Effector memory CD8-positive, alpha-beta T cell (primary cell): ENCODE measurements around the gene MED13L.
"Not testable (repeated sequence)": the region's sequence is repeated elsewhere in the genome, so short reads cannot be mapped to it uniquely, and the experiment has no call there.

Experiments used
- ATAC-seq: fragments of 150-1000 bp; cut with Tn5 transposase; replicated peaks from 2 replicates; pipeline ENCODE4 v1.10.0; 2021; ENCODE audit warnings: mild to moderate bottlenecking, moderate library complexity
- DNase-seq, 3 experiments: peaks; one replicate each; pipeline ENCODE4 v3.0.0; 2021
- H3K27ac Mint-ChIP-seq, 2 donors: one replicate each; pipeline ENCODE4 v1.8.0; 2022; ENCODE audit warnings: mild to moderate bottlenecking in 2 of 2, mixed read lengths in 2 of 2, moderate library complexity in 2 of 2
- H3K27me3 Mint-ChIP-seq, 2 donors: one replicate each; pipeline ENCODE4 v1.8.0; 2022; ENCODE audit warnings: mixed read lengths in 2 of 2
- H3K36me3 Mint-ChIP-seq: one replicate; pipeline ENCODE4 v1.8.0; 2022; ENCODE audit warnings: mild to moderate bottlenecking, moderate library complexity, mixed read lengths; ENCODE audit not compliant: insufficient read depth
- H3K4me1 Mint-ChIP-seq, 2 donors: one replicate each; pipeline ENCODE4 v1.8.0; 2022; ENCODE audit warnings: low read depth in 2 of 2, mixed read lengths in 2 of 2
- H3K4me3 Mint-ChIP-seq, 2 donors: one replicate each; pipeline ENCODE4 v1.8.0; 2022; ENCODE audit warnings: mild to moderate bottlenecking in 2 of 2, mixed read lengths in 2 of 2, moderate library complexity in 2 of 2
- H3K9me3 Mint-ChIP-seq, 2 donors: one replicate each; pipeline ENCODE4 v1.8.0; 2022; ENCODE audit warnings: mixed read lengths in 2 of 2

Gene MED13L

DNA sequence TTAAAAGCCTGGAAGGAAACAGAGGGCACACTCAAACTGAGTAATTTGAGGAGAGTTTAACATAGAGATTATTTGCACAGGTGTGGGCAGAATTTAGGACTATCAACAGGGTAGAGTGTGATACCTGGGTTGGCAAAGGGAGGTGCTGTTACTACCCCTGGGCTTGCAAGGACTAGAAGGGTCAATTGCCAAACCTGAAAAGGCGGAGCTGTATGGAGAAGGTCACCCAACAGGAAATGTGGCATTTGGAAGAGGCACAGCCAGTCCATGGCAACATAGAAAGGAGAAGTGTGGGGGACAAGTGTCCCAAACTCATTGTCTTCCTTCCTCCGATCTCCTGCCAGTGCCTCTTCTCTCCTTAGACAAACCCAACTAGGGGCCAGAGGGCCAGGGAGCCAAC lies 21.6 kb upstream of the MED13L start:
- no peak overlapping the region for H3K27ac Mint-ChIP-seq

DNA sequence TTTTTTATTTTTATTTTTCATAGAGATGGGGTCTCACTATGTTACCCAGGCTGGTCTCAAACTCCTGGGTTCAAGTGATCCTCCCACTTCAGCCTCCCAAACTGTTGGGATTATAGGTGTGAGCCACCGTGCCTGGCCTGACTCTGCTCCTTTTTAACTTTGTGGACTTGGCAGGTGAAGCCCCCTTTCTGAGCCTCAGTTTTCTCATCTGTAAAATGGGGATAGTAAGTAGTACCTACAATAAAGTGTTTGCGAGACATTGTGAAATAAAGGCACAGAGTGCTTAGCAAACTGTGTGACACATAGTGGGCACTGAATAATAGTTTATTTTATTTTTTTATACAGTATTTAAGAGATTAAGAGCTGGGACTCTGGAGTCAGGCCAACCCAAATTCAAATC lies 21.1 kb upstream of the MED13L start:
- Mint-ChIP-seq H3K4me3 (no peak overlapping the region), H3K27ac (no peak overlapping the region), H3K4me1 (no peaks in the 10 kb centered on the region), H3K27me3 (peaks cover 25 to 26% of the 10 kb centered on the region in 2 donors), H3K36me3 (no peaks in the 10 kb centered on the region), H3K9me3 (no peaks in the 10 kb centered on the region)
- no peak for ATAC-seq
- DNase-seq = no peak

More for the DNA sequence above, 21.6 kb upstream of the MED13L start:
- no peak for DNase-seq
- Mint-ChIP-seq H3K27me3 (peaks cover 25 to 26% of the 10 kb centered on the region in 2 donors), H3K4me1 (no peaks in the 10 kb centered on the region), H3K36me3 (no peaks in the 10 kb centered on the region), H3K4me3 (no peak overlapping the region), H3K9me3 (no peaks in the 10 kb centered on the region)
- no peak for ATAC-seq

DNA sequence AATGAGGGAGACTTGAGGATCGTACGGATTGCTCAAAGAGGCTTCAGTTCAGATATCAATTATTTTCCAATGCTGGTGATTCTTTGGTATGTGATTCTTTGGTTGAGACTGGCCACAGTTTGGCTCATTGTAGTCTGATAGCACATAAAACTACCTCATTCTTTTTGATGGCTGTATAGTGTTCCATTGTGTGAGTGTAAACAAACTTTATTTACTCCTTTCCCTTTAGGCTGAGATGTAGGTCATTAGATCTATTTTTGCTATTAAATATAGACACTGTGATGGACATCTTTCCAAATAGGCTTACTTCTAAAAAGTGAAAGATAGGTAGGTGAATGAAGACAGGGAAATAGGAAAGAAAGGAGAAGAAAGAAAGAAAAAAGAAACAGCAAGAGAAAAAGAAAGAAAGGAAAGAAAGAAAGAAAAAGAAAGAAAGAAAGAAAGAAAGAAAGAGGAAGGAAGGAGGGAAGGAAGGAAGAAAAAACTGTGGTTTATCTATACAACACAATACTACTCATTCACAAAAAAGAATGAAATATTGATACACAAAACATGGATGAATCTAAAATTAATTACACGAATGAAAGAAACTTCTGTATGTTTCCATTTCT lies 19.8 kb upstream of the MED13L start:
- DNase-seq (no peak), ATAC-seq (no peak)
- Mint-ChIP-seq H3K27me3 (peaks cover 25 to 26% of the 10 kb centered on the region in 2 donors), H3K27ac (no peak overlapping the region), H3K4me3 (no peak overlapping the region), H3K36me3 (no peaks in the 10 kb centered on the region), H3K9me3 (no peaks in the 10 kb centered on the region), H3K4me1 (no peaks in the 10 kb centered on the region)

DNA sequence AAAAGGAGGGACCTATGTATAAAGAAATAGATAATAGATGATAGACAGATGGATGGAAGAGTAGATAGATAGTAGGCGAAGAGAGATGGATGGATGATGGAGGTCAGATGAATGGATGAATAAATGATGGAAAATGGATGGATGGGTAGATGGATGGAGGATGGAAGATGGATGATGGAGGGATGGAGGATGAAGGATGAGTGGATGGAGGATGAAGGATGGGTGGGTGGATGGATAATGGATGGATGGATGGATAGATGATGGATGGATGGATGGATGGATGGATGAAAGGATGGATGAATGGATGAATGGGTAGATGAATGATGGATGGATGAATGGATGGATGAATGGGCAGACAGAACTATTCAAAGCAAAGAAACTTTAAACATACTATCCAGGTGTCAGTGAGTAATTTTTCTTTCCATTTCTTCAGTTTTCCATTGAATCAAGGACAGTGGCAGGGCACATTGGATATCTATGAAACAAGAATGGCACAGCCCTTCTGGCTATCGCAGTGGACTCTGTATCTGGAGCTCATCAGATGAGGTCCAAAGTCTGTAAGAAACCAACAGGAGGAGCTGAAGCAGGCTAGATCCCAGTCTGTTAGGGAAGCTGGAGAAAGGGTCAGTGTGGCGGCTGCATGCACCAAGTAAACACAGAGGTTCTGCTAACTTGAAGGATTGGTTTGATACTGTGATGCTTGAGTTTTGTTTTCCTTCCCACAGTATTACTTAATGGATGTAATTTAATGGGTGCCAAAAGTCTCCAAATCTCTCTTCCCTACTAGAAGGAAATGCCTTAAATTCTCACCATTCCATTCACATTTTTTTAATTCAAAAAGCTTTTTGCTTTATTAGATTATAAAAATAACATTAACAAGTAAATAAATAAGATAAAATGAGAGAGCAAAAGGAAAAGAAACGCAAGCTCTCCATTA lies 18.1 kb upstream of the MED13L start:
- Mint-ChIP-seq H3K9me3 (no peaks in the 10 kb centered on the region), H3K27me3 (peaks cover 31 to 34% of the 10 kb centered on the region in 2 donors), H3K4me3 (no peak overlapping the region), H3K4me1 (no peaks in the 10 kb centered on the region), H3K27ac (no peak overlapping the region), H3K36me3 (no peaks in the 10 kb centered on the region)
- DNase-seq = no peak
- ATAC-seq = no peak

DNA sequence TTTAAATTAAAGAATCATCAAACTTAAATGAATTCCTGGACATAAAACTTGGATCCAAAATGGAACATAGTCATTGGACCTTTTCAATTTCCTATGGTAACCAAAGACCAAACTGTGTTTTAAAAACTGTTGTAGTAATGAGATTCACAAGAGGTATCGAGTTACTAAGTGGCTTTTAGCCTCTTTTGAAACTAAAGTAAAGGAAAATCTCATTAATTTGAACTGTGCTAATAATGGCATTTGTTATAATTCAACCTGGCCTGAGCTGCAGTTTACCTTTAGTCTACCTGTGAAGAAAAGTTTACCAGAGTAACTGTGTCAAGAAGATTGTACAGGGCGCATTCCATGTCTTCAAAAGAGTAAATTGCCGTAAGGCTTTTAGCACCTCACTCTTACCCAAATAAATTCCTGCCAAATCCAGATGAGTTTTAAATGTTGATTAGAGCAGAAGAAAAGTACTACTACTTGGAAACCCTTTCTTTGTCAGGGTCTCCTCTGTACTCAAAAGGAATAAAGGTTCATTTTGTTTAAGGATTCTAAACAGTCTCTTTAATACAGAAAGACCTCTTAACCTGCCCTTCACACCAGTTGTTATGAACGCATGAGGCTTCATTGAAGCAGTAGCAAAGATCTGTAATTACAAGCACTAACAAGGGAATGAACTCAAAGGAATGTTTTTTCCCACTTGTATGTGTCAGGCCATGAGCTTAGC lies 17.1 kb upstream of the MED13L start:
- ATAC-seq (no peak), DNase-seq (no peak)
- Mint-ChIP-seq H3K36me3 (no peaks in the 10 kb centered on the region), H3K27ac (no peak overlapping the region), H3K4me3 (no peak overlapping the region), H3K4me1 (no peaks in the 10 kb centered on the region), H3K27me3 (peaks cover 27 to 31% of the 10 kb centered on the region in 2 donors), H3K9me3 (no peaks in the 10 kb centered on the region)

DNA sequence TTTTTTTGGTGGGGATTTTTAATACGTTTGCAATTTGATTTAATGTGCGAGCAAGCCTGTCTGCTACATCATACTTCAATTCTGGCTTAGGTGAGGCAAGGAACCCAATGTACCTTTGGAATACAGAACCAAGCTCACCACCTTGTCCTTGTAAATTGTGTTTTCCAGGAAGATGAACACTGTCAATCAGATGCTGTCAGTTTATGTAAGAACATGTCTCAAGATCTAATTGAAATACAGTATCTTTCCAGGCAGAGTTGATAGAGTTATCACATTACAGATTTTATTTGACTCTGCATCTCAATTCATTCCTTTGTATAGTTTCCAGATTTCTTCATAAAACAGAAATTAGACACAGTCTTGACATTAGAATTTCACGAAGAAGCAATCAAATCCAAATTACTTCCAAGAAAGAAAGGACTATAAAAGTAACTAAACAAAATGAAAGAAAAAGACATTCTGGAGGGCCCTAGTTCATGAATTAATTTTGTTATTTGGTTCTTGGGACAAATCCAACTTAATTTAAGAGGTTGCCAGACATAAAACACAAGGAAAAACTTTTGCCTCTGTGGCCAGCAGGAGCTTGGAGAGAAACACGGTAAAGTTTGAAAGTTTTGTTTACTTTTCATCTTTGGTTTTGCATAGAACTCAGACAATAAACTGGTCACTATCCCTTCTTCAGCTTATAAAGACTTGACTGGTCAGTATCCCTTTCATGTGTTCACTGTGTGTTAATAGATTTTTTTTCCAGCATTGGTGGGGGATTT lies 16.4 kb upstream of the MED13L start:
- no peaks in the 10 kb centered on the region for H3K36me3 Mint-ChIP-seq
- DNase-seq (no peak), ATAC-seq (no peak)
- H3K4me3 Mint-ChIP-seq = no peak overlapping the region
- no peaks in the 10 kb centered on the region for H3K4me1 Mint-ChIP-seq
- no peaks in the 10 kb centered on the region for H3K9me3 Mint-ChIP-seq
- H3K27me3 Mint-ChIP-seq = peaks cover 20 to 31% of the 10 kb centered on the region in 2 donors
- H3K27ac Mint-ChIP-seq = no peak overlapping the region

DNA sequence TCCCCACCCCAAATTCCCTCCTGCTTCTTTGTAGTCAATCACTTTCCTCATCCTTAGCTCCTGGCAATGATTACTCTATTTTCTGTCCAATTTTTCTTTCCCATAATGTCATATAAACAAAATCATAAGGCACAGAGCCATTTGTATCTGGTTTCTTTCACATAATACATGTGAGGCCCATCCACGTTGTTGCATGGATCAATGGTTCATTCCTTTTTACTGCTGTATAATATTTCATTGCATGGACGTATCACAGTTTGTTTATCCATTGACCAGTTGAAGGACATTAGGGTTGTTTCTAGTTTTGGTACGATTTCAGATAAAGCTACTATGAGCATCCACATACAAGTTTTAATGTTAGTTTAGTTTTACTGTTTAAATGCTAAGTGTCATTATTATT lies 13.7 kb upstream of the MED13L start:
- Mint-ChIP-seq H3K9me3 (no peaks in the 10 kb centered on the region), H3K4me3 (no peak overlapping the region), H3K27me3 (peaks cover 14 to 19% of the 10 kb centered on the region in 2 donors), H3K27ac (no peak overlapping the region), H3K36me3 (no peaks in the 10 kb centered on the region), H3K4me1 (no peaks in the 10 kb centered on the region)
- DNase-seq (no peak), ATAC-seq (no peak)

DNA sequence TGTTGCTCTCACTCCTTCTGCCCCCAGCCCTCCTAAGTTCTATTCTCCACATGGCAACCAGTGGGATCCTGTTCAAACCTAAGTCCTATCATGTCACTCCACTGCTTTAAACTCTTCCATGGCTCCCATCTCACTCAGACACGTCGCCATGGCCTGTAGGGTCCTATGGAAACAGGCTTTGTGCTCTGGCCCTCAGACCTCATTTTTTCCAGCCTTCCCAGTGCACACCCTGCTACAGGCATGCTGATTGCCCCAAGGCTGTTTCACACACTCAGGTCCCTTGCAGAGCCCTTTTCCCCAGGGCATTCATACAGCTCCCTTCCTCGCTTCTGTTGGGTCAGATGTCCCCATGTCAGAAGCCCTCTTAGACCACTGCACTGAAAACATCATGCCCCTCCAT lies 11.2 kb upstream of the MED13L start:
- Mint-ChIP-seq H3K4me3 (no peak overlapping the region), H3K27ac (no peak overlapping the region), H3K9me3 (no peaks in the 10 kb centered on the region), H3K36me3 (no peaks in the 10 kb centered on the region), H3K27me3 (peaks cover 8 to 13% of the 10 kb centered on the region in 2 donors), H3K4me1 (no peaks in the 10 kb centered on the region)
- ATAC-seq = no peak
- DNase-seq = no peak

DNA sequence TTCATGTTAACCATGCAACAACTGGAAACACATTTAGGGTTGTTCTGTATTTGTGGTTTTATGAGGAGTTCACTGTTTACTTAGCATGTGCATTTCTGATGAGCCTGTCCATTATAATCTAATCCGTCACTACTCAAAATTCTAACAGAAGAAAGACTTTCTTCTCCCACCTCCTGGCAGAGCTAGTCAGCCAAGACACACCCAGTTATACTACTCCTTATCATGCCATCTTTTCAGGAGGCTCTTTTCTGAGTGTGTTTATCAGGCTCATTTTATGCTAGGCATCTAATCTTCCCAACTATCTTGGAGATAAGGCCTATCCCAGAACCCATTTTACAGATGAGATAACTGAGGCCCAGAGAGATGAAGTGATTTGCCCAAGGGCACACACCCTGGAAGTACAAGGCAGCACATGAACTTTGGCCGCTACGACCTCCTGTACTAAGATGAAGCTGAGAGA lies 10.4 kb upstream of the MED13L start:
- peaks cover 0 to 1% of the 10 kb centered on the region in 2 donors for H3K4me1 Mint-ChIP-seq
- H3K4me3 Mint-ChIP-seq = no peak overlapping the region
- DNase-seq (no peak), ATAC-seq (no peak)
- peaks cover 8 to 19% of the 10 kb centered on the region in 2 donors for H3K27me3 Mint-ChIP-seq
- H3K36me3 Mint-ChIP-seq = no peaks in the 10 kb centered on the region
- H3K27ac Mint-ChIP-seq = no peak overlapping the region
- no peaks in the 10 kb centered on the region for H3K9me3 Mint-ChIP-seq

DNA sequence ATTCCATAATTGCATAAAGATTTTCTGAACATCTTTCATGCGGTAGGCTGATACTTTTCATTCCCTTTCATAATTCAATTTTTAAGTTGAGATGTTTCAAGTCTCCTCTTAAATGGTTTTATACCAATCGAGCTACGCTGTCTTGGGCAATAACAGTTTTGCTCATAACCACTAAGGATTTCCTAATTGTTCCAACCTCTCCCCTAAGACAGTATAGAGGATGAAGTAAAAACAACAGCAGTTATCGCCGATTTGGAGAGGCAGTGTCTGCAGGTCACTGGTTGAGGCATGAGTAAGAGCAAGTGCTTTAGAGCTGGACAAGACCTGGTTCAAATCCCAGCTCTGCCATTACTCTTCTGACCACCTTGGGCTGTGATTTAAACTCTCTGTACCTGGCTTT lies 6.9 kb upstream of the MED13L start:
- Mint-ChIP-seq H3K4me3 (no peak overlapping the region), H3K4me1 (peaks cover 5 to 8% of the 10 kb centered on the region in 2 donors), H3K27ac (no peak overlapping the region), H3K36me3 (no peaks in the 10 kb centered on the region), H3K9me3 (no peaks in the 10 kb centered on the region), H3K27me3 (peaks cover 0 to 13% of the 10 kb centered on the region in 2 donors)
- no peak for ATAC-seq
- no peak for DNase-seq

DNA sequence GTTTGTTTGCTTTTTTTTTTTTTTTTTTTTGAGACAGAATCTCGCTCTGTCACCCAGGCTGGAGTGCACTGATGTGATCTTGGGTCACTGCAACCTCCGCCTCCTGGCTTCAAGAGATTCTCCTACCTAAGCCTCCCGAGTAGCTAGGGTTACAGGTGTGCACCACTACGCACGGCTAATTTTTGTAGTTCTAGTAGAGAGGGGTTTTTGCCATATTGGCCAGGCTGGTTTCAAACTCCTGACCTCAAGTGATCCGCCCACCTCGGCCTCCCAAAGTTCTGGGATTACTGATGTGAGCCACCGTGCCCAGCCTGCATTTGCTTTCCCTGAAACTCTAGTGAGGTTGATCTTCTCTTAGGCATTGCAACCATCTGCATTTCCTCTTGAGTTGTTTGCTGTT lies 6.4 kb upstream of the MED13L start:
- not testable (repeated sequence) for H3K4me1 Mint-ChIP-seq, H3K9me3 Mint-ChIP-seq, H3K27ac Mint-ChIP-seq, DNase-seq, H3K36me3 Mint-ChIP-seq, ATAC-seq, H3K4me3 Mint-ChIP-seq
- H3K27me3 Mint-ChIP-seq = peaks cover 0 to 13% of the 10 kb centered on the region in 2 donors

DNA sequence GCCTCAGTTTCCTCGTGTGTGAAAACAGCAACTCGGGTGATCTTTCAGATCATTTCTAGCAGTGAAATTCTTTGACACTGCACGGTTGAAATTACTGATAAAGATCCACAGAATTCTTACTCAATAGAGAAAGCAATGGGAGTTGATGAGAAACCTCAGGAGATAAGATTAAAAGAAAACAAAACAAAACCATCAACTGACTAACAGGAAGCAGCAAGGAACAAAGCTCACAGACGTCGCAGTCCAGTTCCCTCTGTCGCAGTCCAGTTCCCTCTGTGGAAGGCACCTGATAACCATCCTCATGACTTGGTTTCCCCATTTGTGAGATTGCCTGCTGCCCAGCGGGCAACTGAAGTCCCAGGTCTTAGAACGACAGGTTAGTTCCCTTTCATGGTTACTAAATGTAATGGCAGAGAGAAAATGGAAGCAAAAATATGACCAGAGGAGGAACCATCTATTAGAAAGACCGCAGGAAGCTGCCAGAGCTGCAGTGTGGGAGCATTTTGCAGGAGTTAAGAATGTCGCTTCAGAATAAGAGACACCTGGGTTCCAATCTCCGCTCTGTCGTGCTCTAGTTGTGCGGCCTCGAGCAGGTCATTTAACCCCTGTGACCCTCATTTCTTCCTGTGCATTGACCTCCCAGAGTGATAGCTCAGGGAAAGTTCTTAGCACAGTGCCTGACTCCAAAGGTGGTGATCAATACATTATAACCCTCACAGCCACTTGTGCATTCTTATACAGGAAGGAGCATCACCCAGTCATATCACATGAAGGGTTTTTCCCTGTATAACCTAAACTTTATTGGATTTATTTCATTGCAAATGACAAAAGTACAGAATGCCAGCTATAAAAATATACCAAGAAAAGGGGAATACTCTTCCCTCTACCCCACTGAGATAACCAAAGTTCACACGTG lies 5.1 kb upstream of the MED13L start:
- Mint-ChIP-seq H3K27ac (no peak overlapping the region), H3K9me3 (no peaks in the 10 kb centered on the region), H3K27me3 (peaks cover 0 to 13% of the 10 kb centered on the region in 2 donors), H3K36me3 (peaks cover 4% of the 10 kb centered on the region), H3K4me1 (peaks cover 6 to 8% of the 10 kb centered on the region in 2 donors), H3K4me3 (peak overlapping the region in 1 of 2 donors; percentile 20)
- DNase-seq (no peak), ATAC-seq (no peak)
